ENCODE measurements around the gene ZNF618.

GRCh38 chr9:113987526-113987925, 111.4 kb downstream of the ZNF618 start:
- TF ChIP-seq CTCF (IDR thresholded peaks at IDR 0.05) (no peak), FOXM1 (IDR thresholded peaks at IDR 0.05; ENCODE audit: low read depth) (no peak), POLR2AphosphoS5 (IDR thresholded peaks at IDR 0.05; ENCODE audit: low read depth, low read length) (no peak), REST (IDR thresholded peaks at IDR 0.05; ENCODE audit: low read depth, low read length) (no peak), TCF12 (IDR thresholded peaks at IDR 0.05) (no peak), JUND (IDR thresholded peaks at IDR 0.05) (no peak), EZH2phosphoT487 (IDR thresholded peaks at IDR 0.05; ENCODE audit: borderline replicate concordance, low read depth) (no peak), GABPA (IDR thresholded peaks at IDR 0.05; ENCODE audit: low read depth) (no peak), GATA2 (CRISPR knock-in tag; IDR thresholded peaks at IDR 0.05) (no peak), RFX5 (IDR thresholded peaks at IDR 0.05; ENCODE audit: low read length) (no peak), TAF1 (IDR thresholded peaks at IDR 0.05; ENCODE audit: borderline replicate concordance, low read depth, low read length) (no peak), EP300 (IDR thresholded peaks at IDR 0.05; ENCODE audit: borderline replicate concordance in 1 of 2, low read depth in 1 of 2, low read length in 1 of 2) (no peak)
- TF ChIP-seq, protein P1, sequence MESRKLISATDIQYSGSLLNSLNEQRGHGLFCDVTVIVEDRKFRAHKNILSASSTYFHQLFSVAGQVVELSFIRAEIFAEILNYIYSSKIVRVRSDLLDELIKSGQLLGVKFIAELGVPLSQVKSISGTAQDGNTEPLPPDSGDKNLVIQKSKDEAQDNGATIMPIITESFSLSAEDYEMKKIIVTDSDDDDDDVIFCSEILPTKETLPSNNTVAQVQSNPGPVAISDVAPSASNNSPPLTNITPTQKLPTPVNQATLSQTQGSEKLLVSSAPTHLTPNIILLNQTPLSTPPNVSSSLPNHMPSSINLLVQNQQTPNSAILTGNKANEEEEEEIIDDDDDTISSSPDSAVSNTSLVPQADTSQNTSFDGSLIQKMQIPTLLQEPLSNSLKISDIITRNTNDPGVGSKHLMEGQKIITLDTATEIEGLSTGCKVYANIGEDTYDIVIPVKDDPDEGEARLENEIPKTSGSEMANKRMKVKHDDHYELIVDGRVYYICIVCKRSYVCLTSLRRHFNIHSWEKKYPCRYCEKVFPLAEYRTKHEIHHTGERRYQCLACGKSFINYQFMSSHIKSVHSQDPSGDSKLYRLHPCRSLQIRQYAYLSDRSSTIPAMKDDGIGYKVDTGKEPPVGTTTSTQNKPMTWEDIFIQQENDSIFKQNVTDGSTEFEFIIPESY (IDR thresholded peaks at IDR 0.05; ENCODE audit: borderline replicate concordance, low read depth) = no peak
- TF ChIP-seq, protein P2, sequence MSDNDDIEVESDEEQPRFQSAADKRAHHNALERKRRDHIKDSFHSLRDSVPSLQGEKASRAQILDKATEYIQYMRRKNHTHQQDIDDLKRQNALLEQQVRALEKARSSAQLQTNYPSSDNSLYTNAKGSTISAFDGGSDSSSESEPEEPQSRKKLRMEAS (IDR thresholded peaks at IDR 0.05; ENCODE audit: low read depth) = no peak
